DOHH2 (cell line): ENCODE data around the gene MED23.

Experiments
- H3F3A ChIP-seq: fragments of 200-600 bp; sonication (generic), shearing (Covaris generic); 2 replicates; pipeline ENCODE4 v1.6.0; 2016; ENCODE audit warnings: antibody characterized with exemption, mild to moderate bottlenecking; ENCODE audit not compliant: control insufficient read depth, insufficient read depth
- H3K27ac ChIP-seq: fragments of 200-600 bp; sonication (generic); 2 replicates; pipeline ENCODE4 v1.5.1; 2014; ENCODE audit warnings: low read depth, mild to moderate bottlenecking, low read length, moderate library complexity
- H3K27me3 ChIP-seq: fragments of 200-600 bp; sonication (generic); 2 replicates; pipeline ENCODE4 v1.6.1; 2014; ENCODE audit warnings: mild to moderate bottlenecking, low read length, mixed read lengths; ENCODE audit not compliant: control insufficient read depth
- H3K36me3 ChIP-seq: fragments of 200-600 bp; sonication (generic); 2 replicates; pipeline ENCODE4 v1.6.1; 2014; ENCODE audit warnings: mild to moderate bottlenecking, low read length, moderate library complexity, mixed read lengths; ENCODE audit not compliant: control insufficient read depth
- H3K4me1 ChIP-seq: fragments of 200-600 bp; sonication (generic); 2 replicates; pipeline ENCODE4 v1.6.1; 2014; ENCODE audit warnings: mild to moderate bottlenecking, low read length, mixed read lengths; ENCODE audit not compliant: control insufficient read depth
- H3K4me2 ChIP-seq: fragments of 200-600 bp; sonication (generic); 2 replicates; pipeline ENCODE4 v1.6.0; 2014; ENCODE audit warnings: mild to moderate bottlenecking, low read length, moderate library complexity
- H3K4me3 ChIP-seq: fragments of 200-600 bp; sonication (generic); 2 replicates; pipeline ENCODE4 v1.5.1; 2014; ENCODE audit warnings: mild to moderate bottlenecking, low read length, mixed read lengths
- H3K79me2 ChIP-seq: fragments of 200-600 bp; sonication (generic); 2 replicates; pipeline ENCODE4 v1.6.1; 2014; ENCODE audit warnings: mild to moderate bottlenecking, low read length, mixed read lengths; ENCODE audit not compliant: control insufficient read depth
- H3K9me2 ChIP-seq: fragments of 200-600 bp; sonication (generic); replicated peaks from 2 replicates; pipeline ENCODE4 v1.6.1; 2014; ENCODE audit warnings: mild to moderate bottlenecking, low read length, mixed read lengths; ENCODE audit not compliant: control insufficient read depth
- H3K9me3 ChIP-seq: fragments of 200-600 bp; sonication (generic); 2 replicates; pipeline ENCODE4 v1.6.1; 2014; ENCODE audit warnings: antibody characterized with exemption, low read length, mixed read lengths; ENCODE audit not compliant: control insufficient read depth, insufficient read depth
- H4K20me1 ChIP-seq: fragments of 200-600 bp; sonication (generic); 2 replicates; pipeline ENCODE4 v1.6.0; 2014; ENCODE audit warnings: low read depth, mild to moderate bottlenecking, antibody characterized with exemption, low read length, moderate library complexity; ENCODE audit not compliant: control insufficient read depth, insufficient read depth
- CTCF ChIP-seq: fragments of 200-600 bp; sonication (generic); IDR thresholded peaks from one replicate; pipeline ENCODE4 v1.5.1; 2014; ENCODE audit warnings: antibody characterized with exemption, mild to moderate bottlenecking, low read depth, low read length; ENCODE audit not compliant: poor library complexity, severe bottlenecking
- EZH2phosphoT487 ChIP-seq: fragments of 200-600 bp; sonication (generic); IDR thresholded peaks from 2 replicates; pipeline ENCODE4 v1.6.1; 2017; ENCODE audit warnings: borderline replicate concordance, mild to moderate bottlenecking, antibody characterized with exemption, low read length, moderate library complexity, mixed read lengths

The MED23 gene

GRCh38 chr6:131558922-131559321 is 69.1 kb downstream of the MED23 start:
- Histone ChIP-seq H3K4me3 (no peak overlapping the region), H3F3A (no peaks in the 10 kb centered on the region), H3K27me3 (no peaks in the 10 kb centered on the region; the same call in 1 of the 2 replicates), H4K20me1 (no peaks in the 10 kb centered on the region), H3K36me3 (no peaks in the 10 kb centered on the region), H3K79me2 (no peaks in the 10 kb centered on the region), H3K9me2 (no peaks in the 10 kb centered on the region), H3K4me2 (no peak overlapping the region), H3K9me3 (no peaks in the 10 kb centered on the region), H3K4me1 (no peaks in the 10 kb centered on the region), H3K27ac (no peak overlapping the region)
- TF ChIP-seq EZH2phosphoT487 (no peak), CTCF (no peak)

DNA sequence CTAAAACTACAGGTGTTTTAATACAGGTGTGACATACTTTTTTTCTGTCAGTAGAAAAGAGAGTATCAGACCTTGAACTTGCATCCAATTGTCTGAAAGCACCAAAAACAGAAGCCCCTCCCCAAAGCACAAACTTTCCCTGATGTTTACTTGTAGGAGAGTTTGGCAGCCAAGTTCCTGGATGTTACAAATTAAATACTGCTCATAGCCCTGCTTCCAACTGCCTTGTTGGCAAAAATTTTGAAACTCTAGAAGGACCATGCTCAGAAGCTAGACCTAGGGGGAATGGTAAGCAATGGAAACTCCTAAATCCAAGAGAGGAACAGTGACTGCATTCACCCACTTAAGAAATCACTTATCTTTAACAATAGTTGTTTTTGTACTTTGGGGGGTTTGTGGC is 72.0 kb downstream of the MED23 start:
- H3K4me2 ChIP-seq, result no peak overlapping the region
- no peak for TF ChIP-seq EZH2phosphoT487
- no peak for TF ChIP-seq CTCF
- H3K36me3 ChIP-seq, result no peaks in the 10 kb centered on the region
- H4K20me1 ChIP-seq, result no peaks in the 10 kb centered on the region
- no peak overlapping the region for H3K4me3 ChIP-seq
- no peaks in the 10 kb centered on the region for H3F3A ChIP-seq
- no peaks in the 10 kb centered on the region; the same call in 1 of the 2 replicates for H3K27me3 ChIP-seq
- H3K9me3 ChIP-seq, result no peaks in the 10 kb centered on the region
- no peaks in the 10 kb centered on the region for H3K9me2 ChIP-seq
- no peaks in the 10 kb centered on the region for H3K4me1 ChIP-seq
- H3K79me2 ChIP-seq, result no peaks in the 10 kb centered on the region
- H3K27ac ChIP-seq, result no peak overlapping the region

DNA sequence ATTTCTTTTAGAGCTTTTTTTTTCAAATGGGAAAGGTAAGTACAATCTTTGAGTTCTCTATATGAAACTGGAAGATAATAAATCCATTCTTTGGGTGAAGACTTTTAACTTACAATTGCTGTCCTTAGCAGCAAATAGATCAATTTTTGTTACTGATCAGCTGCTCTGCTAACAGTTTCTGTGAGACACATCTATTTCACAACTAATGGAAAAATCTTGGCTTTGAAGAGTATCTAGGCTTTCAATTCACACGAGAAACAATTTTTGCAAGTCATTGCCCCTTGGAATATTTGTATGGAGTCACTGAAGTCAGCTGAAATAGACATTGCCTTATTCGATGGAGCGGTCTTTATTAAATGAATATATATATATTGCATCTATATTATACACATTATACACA is 75.5 kb downstream of the MED23 start:
- H3K4me2 ChIP-seq, result no peak overlapping the region
- no peaks in the 10 kb centered on the region; the same call in 1 of the 2 replicates for H3K27me3 ChIP-seq
- no peak overlapping the region for H3K27ac ChIP-seq
- H3K4me1 ChIP-seq, result no peaks in the 10 kb centered on the region
- TF ChIP-seq CTCF, result no peak
- no peak for TF ChIP-seq EZH2phosphoT487
- no peaks in the 10 kb centered on the region for H3K9me2 ChIP-seq
- no peaks in the 10 kb centered on the region for H3F3A ChIP-seq
- no peak overlapping the region for H3K4me3 ChIP-seq
- no peaks in the 10 kb centered on the region for H3K79me2 ChIP-seq
- H4K20me1 ChIP-seq, result no peaks in the 10 kb centered on the region
- no peaks in the 10 kb centered on the region for H3K36me3 ChIP-seq
- H3K9me3 ChIP-seq, result no peaks in the 10 kb centered on the region

GRCh38 chr6:131551902-131552301 is 76.1 kb downstream of the MED23 start:
- H3K9me3 ChIP-seq, result no peaks in the 10 kb centered on the region
- H3F3A ChIP-seq, result no peaks in the 10 kb centered on the region
- H3K4me1 ChIP-seq, result no peaks in the 10 kb centered on the region
- no peaks in the 10 kb centered on the region for H3K79me2 ChIP-seq
- H3K36me3 ChIP-seq, result no peaks in the 10 kb centered on the region
- no peaks in the 10 kb centered on the region for H3K9me2 ChIP-seq
- H4K20me1 ChIP-seq, result no peaks in the 10 kb centered on the region
- no peaks in the 10 kb centered on the region; the same call in 1 of the 2 replicates for H3K27me3 ChIP-seq
- no peak overlapping the region for H3K27ac ChIP-seq
- H3K4me2 ChIP-seq, result no peak overlapping the region
- no peak overlapping the region for H3K4me3 ChIP-seq
- no peak for TF ChIP-seq CTCF
- no peak for TF ChIP-seq EZH2phosphoT487
